Mesenteric fat pad (tissue), 1 donor: ENCODE data around the gene SLC22A3. TPM values are rescaled to one million over a fixed set of nuclear protein-coding genes. Genes with fewer than 3 reads are reported as not detected.

Experiments
- DNase-seq: peaks from one replicate; pipeline ENCODE4 v3.0.0-alpha.2; 2020; ENCODE audit warnings: low spot score
- total RNA-seq: library from RNA; stranded (reverse); fragmentation: NEBNext Ultra II Directional; extraction: Animal tissue kit (Norgen Biotek cat#: 25700); gene quantifications from one replicate; pipeline ENCODE4 v1.2.1, GENCODE V29; 2021
- donor health status: DM: yes; HTN: yes; CAD: no.

Gene SLC22A3
- total RNA-seq, 1 donor from 2014 or later = 8.6 TPM

GRCh38 chr6:160333841-160334240 is 14.3 kb upstream of the SLC22A3 start:
- DNase-seq = no peak

- no peak for DNase-seq
Observed at GRCh38 chr6:160336200-160336599, 12.0 kb upstream of the SLC22A3 start.

- DNase-seq = no peak
Observed at GRCh38 chr6:160337301-160337700, 10.9 kb upstream of the SLC22A3 start.

DNA sequence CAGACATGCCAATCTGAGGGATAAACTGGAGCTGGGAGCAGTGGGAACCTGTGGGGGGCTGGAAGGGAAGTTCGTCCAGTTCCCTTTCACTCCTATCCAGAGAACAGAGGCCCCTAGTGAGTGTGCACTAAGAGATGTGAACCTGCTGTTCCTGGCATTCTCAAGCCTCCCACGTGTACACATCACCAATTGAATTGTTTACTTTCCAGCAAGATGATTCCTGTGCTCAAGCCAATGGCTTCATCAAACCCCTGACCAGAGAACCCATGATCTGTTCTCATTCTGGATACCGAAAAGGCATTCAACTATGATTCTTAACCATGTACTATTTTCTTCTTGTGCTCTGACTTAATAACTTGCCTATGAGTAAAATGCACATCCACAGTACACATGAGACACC is 10.2 kb upstream of the SLC22A3 start:
- no peak for DNase-seq

- DNase-seq = no peak
Observed at GRCh38 chr6:160343144-160343543, 5.0 kb upstream of the SLC22A3 start.

DNA sequence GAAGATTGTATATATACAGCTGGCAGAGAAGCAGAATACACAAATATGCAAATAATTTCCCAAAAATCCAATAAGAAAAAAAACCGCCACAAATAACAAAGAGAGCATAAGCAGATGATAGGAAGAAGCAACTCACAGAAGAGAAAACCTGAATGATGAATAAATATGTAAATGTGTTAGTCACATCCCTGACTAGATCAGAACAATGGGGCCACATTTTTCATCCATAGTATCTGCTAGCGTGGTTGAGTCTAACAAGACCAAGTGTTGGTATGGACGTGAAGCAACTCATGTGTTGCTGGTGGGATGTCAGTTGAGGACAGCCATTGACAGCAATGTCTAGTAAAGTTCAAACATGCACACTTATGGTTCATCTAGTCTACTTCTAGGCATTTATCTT is 3.9 kb upstream of the SLC22A3 start:
- no peak for DNase-seq

GRCh38 chr6:160347259-160348222 is 637 bp upstream of the SLC22A3 start:
- DNase-seq = no peak

DNA sequence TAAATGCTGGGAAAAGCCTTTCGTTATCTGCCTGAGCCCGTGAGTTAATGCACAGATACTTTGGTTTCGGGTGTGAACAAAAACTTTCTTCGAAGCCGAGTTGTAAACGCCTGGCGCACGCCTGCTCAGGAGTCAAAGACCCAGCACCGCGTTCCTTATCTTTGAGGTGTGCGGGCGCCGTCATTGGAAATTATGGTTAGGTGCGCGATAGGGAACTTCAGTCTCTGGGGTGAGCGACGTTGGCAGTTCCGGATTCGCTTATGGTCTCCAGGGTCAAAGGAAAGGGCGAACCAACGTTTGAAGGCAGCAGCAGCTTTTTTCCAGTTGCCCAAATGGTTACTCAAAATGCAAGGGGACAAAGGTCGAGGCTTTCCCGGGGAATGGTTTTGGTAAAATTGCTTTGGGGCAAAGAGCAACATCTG is 853 bp downstream of the SLC22A3 start:
- no peak for DNase-seq

GRCh38 chr6:160349814-160350350 is 1.7 kb downstream of the SLC22A3 start:
- DNase-seq = no peak

GRCh38 chr6:160353950-160354496 is 5.8 kb downstream of the SLC22A3 start:
- no peak for DNase-seq

DNA sequence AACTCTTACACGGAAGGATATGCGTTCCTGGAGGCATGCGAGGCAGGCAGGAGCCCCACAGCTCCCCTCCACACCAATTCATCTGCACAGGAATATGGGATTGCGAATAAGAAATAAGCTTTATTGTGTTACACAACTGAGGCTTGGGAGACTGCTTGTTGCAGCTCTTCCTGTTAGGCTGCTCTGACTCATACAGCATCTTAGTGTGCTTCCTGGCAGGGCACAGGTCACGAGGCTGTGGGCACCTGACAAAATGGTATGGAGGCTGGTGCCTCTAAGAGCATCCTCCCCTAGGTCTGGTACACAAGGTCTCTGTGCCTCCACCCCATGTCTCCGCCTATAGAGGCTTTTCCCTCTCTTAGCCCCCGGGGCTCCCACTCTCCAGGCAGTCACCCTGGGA is 6.8 kb downstream of the SLC22A3 start:
- no peak for DNase-seq

- DNase-seq = no peak
Observed at GRCh38 chr6:160356074-160356744, 8.0 kb downstream of the SLC22A3 start.

DNA sequence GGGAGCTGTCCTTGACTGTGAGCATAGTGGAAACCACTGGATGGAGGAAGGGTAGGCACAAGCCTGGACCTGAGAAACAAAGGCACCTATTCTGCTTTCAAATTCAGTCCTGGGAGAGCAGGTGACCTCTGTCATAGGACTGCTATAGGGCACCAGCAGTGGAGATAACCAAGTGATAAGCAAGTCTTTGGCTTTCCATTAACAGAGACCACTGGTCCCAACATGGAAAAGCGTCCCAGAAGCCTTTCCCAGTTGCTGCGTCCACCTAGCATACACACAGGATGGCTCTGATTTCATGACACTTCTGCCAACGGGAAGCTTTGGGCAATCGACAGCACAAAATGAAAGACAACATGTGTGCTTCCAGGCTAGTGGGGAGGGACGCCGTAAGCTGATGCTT is 8.9 kb downstream of the SLC22A3 start:
- DNase-seq = no peak

GRCh38 chr6:160358225-160359119 is 10.3 kb downstream of the SLC22A3 start:
- DNase-seq = no peak

GRCh38 chr6:160360955-160361354 is 12.8 kb downstream of the SLC22A3 start:
- DNase-seq = no peak

DNA sequence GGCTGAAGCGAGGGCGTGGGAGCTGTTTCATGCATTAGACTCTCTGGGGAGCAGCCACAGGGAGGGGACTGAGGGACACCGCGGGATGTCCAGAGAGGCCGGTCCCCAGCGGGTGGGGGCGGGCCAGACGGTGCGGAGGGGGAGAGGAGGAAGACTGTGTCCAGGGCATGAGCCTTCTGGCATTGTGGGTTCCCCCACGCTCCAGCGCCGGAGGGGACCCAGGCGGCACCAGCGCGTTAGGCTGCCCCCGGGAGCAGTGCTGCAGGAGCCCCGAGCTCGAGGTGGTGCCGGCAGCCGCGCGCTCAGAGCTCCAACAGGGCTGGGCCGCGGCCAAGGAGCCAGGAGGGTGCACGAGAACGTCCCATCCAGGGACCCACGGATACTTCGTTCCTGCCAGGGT is 14.4 kb downstream of the SLC22A3 start:
- DNase-seq = no peak

GRCh38 chr6:160363016-160363996 is 15.1 kb downstream of the SLC22A3 start:
- no peak for DNase-seq

GRCh38 chr6:160365117-160365516 is 16.9 kb downstream of the SLC22A3 start:
- DNase-seq = no peak

GRCh38 chr6:160367798-160368547 is 19.8 kb downstream of the SLC22A3 start:
- no peak for DNase-seq
